NCI-H1417 (cell line): Measurements from ENCODE around the gene TLL1.
A peak's percentile ranks its signal among the peaks of the same experiment; 100 is the strongest.

Experiments
- DNase-seq, 3 experiments: peaks; one replicate each; lab custom pipeline; 2025; lab: John Stamatoyannopoulos, UW

TLL1 gene

DNA sequence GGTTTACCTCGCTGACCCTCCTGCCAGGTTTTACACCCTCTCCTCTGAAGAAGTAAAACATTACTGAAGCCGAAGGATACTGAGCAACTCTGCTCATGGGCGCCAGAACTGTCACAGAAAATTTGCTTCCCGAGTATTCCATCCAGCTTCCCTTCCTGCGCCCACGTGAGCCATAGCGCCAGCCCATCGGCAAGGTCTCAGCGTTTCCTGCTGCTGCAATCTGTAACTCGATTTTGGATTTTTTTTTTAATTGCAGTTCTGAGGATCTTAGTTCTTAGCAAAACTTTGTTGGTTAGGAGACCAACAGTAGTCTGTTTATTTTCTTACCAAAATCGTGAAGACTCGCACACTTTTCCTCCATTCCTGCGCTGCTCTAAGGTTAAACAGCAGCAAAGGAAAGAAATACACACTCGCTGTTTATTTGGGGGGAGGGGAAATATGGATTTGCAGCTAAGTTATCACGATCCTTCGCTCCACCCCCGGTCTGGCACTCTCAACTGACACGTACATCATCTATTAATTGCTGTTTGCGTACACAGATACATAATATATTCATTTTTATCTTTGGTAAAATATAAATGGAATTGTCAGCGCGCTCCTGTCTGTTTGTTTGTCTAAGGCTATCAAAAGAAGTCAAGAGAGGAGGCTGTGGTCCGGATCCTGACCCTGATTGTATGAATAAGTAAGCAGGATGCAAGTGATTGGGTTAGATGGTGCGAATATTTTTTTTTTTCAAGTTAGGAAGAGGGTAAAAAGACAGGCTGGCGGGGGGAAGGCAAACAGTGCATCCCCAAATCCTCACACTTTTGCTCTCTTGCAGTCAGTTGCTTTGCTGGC, at the start of gene TLL1:
TLL1 (plus strand) TSS at position 777 of the 837 bp plus-strand sequence. CDS start 668 bp downstream, outside the sequence.
- DNase-seq, result peak in 2 of 3 experiments; percentile 70 to 86

DNA sequence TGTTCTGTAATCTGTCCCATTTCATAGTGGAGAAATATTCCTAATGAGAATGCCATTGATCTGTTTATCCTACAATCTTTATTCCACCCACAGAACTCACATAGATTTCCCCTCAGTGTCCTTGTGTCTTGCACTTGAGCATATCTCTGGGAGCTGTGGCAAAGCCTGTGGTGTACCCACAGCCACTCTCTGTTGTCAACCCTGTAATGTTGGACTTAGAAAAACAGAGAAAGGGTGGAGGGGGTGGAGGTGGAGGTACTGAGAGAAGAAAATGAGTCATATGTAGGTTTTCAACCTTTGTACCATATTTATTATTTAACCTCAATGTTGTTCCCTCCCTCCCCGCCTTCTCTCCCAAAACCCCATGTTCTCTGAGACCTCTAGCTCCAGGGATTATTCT, 46.9 kb upstream of the TLL1 start:
- DNase-seq, result no peak

DNA sequence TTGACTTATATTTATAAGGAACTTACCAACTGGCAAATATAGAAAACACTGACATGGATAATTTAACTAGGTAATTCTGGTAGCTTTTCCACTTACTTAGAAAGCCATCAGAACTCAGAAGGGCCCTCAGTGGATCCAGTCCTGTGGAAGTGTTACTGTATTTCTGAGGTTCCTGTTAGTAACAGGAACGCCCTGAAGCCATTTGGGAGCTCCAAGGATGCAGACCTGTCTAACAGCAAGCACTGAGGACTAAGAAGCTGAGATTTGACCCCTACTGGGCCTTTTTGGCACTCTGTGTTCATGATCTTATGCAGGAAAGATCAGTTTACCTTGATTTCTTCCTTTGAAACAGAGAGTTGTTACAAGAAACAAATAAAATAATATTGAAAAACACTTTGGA, 46.0 kb upstream of the TLL1 start:
- DNase-seq, result no peak

DNA sequence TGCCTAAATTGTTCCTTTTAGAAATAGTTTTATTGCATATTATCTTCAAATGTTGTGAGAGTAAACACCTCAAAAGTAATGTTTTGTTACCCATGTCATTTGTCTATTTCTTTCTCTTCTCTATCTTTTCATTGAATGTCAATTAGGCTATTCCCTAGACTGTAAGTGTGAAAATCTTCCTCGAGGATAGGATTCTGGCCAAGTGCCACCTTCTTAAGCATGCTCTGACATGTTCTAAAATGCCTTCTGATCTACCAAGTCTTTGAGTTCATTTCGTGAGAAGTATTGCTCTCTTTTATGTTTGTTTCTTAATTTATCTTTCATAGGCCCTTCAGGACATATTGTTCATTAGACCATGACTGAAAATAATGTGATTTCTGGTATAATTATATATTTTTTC, 44.1 kb upstream of the TLL1 start:
- no peak for DNase-seq

DNA sequence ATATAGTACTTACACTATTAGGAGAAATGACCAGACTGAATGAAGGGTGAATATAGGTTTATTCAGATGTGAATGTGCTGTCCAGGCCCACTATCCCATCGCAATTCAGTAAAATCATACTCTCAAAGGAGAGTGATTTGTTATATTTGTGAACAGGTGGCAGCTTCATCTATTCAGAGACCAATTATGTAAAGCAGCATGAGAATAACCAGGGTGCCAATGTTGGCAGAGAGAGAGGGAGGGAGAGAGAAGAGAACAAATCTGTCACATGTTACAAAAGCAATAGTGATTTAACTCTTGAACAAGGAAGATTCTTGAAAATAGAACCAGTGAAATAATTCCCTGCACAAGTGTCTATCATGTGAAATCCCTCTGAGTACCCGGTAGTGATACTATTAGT, 38.9 kb upstream of the TLL1 start:
- DNase-seq, result peak in 2 of 3 experiments; percentile 9 to 76

DNA sequence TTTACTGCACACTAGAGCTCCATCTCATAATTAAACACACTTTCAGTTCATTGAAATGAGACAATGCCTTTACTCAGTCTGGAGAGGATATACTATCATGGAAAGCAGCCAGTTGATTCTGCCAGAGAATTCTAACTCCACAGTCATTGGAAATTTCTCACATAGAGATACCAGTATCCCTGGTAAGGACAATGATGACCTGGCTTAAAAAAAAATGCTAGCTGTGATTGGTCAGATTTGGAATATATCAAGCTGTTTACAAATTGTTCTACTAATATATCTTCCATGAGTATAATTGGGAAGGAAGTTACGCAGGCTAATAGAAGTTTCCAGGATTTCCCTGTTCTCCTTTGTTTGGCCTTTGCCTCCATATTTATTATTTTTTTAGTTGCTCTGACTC, 34.5 kb upstream of the TLL1 start:
- DNase-seq, result no peak

DNA sequence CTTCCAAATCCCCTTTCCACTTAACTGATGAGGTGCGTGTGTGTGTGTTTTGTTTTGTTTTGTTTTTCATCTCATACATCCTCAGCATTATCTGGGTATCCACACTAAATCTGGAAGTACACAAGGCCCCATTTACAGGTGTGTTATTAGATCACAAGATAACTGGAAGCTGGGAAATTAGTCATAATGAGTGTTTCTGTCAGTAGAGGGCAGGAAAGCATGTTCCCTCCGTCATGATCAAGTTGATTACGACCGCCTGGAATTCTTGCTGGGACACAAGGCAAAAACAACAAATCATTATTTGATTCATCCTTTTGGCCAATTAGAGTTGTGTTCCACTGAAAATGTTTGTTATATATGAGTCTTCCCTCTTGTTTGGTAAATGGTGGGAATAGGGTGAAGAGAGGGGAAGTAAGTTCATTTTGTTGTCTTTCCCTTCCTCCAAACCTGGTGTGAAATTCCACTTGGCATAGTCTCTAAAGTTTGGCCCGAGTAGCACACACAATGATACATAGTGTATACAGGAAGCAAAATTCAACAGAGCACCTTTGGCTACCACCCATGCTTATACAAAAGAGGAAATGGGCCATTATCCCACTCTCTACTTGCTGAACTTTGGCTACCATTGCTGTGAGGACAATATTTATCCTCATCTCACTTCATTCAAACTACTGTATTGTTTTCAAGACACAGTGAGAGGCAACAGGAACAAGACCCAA, 33.3 kb upstream of the TLL1 start:
- DNase-seq, result no peak

DNA sequence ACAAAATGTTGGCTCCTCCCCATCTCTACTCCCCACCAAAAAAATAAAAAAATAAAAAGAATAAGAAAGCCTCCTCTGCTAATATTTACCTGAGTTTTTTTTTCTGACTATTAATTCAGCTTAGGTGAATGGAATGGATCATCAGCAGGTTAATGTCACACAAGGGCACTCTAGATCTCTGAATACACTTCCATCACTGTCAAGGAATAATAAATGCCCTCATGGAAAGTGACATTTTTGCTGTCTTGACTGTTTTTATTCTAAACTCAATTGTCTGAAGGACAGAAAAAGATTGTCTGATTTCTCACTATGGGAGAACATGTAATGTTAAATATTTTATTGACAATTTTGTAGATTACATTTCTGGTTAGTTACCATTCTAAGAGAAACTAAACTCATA, 30.4 kb upstream of the TLL1 start:
- peak in 1 of 3 experiments; percentile 22 for DNase-seq

DNA sequence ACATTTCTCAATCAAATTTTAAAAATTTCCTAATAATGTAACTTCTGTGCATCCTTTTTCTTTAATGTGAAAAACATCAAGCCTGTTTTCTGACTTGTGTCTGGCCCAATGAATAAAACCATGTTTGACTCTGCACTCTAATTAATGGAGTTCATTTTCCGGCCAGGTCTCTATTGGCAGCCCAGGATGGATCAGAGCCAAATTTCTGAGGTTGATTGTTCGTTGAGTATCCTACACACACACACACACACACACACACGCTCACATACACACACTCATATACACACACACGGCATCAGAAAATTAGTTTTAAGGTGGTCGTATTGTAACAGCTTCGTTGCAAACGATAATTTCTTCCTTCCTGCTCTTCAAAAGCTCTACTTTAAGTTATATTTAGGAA, 28.9 kb upstream of the TLL1 start:
- peak in 2 of 3 experiments; percentile 9 to 53 for DNase-seq

DNA sequence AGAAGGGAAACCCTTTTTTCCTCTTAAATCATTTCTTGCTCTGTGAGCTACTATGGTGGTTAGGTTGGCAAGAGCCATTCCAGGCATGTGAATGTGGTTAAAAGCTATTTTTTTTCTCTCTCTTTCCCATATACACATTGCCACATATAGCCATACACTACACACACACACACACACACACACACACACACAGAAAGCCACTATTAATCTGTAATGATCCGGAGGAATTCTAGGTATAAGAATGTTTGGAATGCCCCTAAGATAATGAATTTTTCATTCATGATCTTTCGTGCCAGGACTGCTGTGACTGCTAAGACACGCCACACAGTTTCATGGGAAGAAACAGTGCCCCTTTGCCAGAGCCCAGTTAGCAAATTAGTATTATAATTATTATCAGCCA, 21.8 kb upstream of the TLL1 start:
- no peak for DNase-seq

DNA sequence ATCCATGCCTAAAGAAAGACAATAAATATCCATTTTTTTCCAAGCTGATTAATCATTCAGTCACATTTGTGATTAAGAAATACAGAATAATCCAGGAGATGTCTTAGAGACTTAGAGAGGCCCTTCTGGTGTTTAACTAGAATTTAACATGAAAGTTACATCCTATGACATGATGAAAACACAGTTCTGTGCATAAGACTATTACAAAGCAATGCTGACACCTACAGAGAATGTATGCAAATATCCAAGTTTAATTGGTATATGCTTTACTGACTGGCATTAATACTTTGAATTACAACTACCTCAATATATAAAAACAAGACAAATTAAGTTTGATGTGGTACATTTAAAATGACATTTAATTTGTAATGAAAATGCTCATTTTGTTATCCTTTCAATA, 17.8 kb upstream of the TLL1 start:
- peak in 1 of 3 experiments; percentile 23 for DNase-seq

DNA sequence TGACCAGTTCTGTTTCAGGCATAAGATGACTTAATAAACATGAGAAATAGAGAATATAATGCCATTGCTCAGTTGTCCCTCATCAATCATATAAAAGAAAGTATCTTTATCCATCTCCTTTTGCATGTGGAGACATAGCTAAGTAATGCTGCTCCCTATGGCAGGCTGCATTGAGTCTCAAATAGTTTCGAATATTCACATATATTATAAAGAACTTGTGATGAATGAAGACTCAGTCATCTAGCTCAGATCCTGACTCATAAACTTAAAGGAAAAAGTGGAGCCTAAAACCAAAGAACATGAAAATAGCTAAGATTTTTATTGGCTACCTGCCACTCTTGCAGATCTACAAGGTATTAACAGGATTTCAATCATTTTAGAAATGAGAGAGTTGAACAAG, 11.7 kb upstream of the TLL1 start:
- no peak for DNase-seq

DNA sequence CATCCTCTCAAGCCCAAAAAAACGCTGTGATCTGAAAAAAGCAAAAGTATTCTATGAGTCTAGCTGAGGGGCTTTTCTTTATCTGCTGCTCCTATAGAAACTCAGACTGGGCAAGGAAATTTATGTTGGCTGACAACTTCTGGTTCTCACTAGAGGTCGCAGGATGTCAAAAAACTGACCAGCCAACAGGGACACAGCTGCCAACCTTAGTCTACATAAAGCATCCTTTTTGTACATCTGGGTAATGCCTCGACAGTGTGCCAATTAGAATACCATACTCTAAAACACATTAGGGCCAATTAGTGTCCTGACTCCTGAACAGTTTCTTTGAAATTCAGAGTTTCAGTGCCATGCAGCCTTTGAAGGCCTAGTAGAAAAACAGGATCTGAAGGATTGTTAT, 8.8 kb upstream of the TLL1 start:
- DNase-seq, result peak in 2 of 3 experiments; percentile 14 to 56

DNA sequence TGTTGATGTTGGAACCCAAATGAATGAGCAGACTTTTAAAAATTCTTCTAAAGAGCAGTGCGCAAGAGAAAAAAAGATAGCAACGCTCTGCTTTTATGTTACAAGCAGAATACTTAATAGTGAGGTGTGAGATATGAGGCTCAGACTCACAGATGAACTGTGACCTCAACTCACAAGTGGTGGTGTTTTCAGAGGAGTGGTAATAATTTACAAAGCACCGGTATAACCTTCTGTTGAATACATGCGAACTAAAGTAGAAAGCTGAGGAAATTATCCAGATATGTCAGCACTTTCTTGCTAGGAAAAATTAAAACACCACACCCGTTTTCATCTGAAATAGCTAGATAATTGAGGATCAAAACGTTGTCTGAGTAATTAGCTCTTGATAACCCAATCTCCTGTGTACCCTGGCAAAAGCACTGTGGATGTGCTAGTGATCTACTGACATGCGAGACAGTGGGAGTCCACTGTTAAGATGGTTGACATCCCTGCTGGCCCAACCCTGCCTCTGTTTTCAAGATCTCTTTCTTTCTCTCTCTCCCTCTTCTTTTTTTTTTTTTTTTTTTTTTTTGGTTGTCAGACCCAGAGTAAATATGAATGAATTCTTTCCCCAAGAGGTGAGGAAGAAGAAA, 6.9 kb upstream of the TLL1 start:
- DNase-seq, result peak in 1 of 3 experiments; percentile 44

DNA sequence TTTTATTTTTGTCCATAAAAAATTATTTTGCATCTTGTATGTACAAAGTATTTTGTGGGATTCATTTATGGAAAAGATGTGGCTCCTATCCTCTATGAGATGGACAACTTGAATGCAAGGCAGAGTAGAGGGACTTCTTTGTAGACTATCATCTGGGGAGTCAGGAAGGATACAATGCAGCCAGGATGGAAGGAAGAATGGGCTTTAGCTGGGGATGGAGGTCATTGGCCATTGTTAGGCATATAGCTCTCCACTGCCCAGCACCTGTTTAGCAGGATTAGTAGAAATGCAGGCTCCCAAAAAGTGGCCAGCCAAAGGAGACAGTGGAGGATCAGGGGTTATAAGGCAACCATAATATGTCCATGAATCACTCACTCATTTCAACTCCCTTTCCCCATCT, 5.1 kb upstream of the TLL1 start:
- DNase-seq, result no peak

DNA sequence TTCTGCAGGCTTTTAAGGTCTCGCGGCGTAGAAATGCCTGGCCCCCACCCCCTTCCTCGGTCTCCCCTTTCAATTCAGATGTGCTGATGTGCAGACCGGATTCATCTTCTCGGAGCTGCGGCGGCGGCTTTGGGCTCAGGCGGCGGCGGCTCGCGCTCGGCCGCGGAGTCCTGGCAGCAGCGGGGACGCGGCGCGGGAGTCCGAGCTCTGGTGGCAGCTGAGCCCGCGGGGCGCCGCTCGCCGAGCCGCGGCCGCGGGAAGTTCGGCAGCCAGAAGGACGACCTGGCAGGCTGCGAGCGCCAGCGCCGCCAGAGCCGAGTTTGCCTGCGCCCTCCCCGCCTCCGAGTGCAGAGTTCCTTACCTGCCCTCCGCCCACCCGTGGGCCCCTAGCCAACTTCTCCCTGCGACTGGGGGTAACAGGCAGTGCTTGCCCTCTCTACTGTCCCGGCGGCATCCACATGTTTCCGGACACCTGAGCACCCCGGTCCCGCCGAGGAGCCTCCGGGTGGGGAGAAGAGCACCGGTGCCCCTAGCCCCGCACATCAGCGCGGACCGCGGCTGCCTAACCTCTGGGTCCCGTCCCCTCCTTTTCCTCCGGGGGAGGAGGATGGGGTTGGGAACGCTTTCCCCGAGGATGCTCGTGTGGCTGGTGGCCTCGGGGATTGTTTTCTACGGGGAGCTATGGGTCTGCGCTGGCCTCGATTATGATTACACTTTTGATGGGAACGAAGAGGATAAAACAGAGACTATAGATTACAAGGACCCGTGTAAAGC, 448 bp downstream of the TLL1 start:
- DNase-seq, result peak in 2 of 3 experiments; percentile 85 to 86

DNA sequence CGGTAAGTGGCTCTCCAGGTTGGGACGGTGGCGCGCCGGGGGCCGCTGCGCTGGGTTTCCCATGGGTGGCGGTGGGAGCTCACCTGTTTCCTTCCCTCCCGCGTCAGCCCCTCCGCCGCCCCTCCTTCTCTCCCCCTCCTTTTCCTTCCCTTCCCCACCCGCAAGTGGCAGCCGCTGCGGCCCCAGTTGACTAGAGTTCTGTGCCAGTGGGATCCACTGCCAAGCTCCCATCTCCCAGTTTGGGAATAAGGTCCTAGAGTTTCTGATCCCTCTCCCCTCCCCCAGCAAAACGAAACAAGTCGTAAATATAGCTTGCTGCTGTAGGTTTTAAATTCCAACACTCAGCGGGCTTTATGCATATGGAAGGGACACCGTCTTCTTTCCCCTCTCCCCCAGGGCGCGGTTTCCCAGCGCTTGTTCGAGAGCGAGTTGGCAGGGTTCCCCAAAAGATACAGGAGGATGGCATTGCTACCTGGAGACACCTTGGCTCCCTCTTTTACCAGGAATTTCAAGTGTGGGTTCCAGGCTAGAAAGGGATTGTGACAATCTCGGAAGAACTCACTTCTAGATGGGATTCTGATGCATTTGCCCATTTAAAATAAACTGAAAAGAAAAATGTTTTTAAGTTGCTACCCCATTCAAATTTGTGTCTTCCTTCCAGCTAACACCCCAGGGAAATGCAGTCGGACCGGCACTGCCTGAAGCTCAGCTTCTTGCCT, 1.2 kb downstream of the TLL1 start:
- DNase-seq, result peak in 2 of 3 experiments; percentile 78 to 82

DNA sequence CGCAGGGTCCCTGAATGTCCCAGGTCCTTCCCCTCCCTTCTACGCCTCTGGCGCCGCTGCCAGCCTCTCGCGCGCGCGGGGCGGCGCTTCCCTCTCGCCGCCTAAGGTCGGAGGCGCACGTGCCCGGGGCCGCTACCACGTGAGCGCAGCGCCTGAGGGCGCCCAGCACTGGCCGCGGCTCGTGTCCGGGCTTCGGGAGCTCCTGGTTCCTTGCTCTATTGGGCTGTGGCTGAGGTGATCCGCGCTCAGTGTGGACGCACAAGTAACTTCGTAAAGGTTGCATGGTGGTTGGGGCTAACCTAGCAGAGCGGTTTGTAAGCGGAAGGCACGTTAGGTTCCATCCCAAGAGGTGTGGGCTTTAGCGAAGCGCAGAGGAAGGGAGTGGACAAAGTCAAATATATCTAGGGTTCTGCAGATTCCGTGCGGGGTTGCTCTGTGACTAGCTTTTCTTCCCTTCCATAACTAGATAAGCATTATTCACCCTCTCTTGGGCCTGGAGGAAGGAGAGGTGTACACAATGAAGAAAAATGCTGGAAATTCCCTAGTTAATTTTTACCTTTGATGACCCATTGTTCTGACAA, 1.8 kb downstream of the TLL1 start:
- DNase-seq, result peak in 2 of 3 experiments; percentile 78 to 82

DNA sequence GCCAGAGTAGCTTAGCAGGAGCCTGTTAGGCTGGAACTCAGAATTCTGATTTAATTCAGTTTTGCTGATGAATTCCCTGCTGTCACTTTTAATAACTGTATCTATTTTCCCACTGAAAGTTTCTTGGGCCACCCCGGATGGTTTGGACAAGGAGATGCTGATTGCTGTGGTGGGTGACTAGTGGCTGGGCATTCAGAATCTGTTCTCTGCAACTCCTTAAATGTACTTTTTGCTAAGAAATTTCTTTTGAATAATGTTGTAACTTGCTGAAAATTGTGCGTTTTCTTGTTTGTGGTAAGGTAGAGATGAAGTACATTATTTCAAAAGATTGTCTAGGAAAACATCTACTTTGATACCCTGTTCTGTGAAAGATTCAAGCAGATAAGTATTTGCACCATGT, 2.4 kb downstream of the TLL1 start:
- peak in 1 of 3 experiments; percentile 47 for DNase-seq

DNA sequence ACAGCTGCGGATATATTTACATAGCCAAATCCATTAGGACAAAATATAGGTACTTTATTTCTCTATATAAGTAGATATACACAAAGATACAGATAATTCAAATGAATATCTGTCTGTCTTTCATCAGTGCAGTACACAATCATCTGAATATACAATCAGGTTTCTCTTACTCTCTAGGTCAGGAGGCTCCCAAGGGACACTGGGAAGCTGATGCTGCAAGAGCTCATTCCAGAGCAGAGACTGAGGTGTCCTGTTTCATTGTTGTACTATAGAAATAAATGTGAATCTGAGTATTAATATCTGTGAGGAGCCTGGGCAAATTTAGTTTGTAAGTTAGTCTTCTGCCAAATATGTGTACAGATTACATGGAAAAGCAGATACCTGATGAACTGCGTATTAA, 4.2 kb downstream of the TLL1 start:
- peak in 2 of 3 experiments; percentile 23 to 37 for DNase-seq

DNA sequence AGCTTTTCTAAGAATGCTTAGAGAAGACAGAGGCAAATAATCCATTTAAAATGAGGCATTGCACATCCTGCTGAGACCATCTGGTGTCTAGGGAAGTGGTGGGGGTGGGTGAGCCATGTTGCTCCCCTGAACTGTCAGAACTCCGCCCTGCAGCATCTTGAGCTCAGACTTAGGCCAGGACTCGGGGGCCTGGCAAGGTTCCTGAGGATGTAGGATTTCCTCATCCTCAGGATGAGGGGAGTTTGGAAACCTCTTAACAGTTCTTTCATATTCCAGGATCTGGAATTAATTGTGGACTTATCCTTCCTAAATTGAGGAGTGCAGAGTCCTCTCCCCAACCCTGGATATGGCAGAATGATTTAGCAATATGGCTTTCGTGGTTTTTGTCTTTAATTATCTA, 6.6 kb downstream of the TLL1 start:
- no peak for DNase-seq
